Endothelial cell of umbilical vein (primary cell): ENCODE measurements around the gene PAQR7. TPM values are rescaled to one million over a fixed set of nuclear protein-coding genes. Genes with fewer than 3 reads are reported as not detected.

Experiments used
- BruUV-seq: library from RNA; stranded (reverse); fragments of 400-500 nt; replicated peaks from 2 replicates; lab custom pipeline; 2021; lab: Mats Ljungman, UMichigan
- CTCF ChIA-PET: fragments of 300-600, 350-600 bp; sonication (Branson Sonifier 250); formaldehyde crosslinking; loops from one replicate; lab custom pipeline; 2021; ENCODE audit warnings: antibody characterized with exemption, inconsistent platforms; lab: Charles Lee
- POLR2A ChIA-PET: fragments of 300-600, 350-600 bp; sonication (Branson Sonifier 250); formaldehyde crosslinking; loops from one replicate; lab custom pipeline; 2021; ENCODE audit warnings: antibody characterized with exemption, inconsistent platforms; lab: Charles Lee
- DNase-seq: peaks from one replicate; pipeline ENCODE4 v3.0.0-alpha.2; 2011; ENCODE audit warnings: low read depth, low spot score
- FAIRE-seq: peaks from 2 replicates; lab custom pipeline; 2011; peaks lifted over from hg19 to GRCh38; lab: Jason Lieb, UNC
- H2AFZ ChIP-seq: 2 replicates; pipeline ENCODE4 v1.6.0; 2012; ENCODE audit warnings: low read depth, low read length, control low read depth, inconsistent platforms
- H3K27ac ChIP-seq: 2 replicates; pipeline ENCODE4 v1.5.1; 2011; ENCODE audit warnings: low read depth, mild to moderate bottlenecking, control low read depth, low read length, moderate library complexity; ENCODE audit not compliant: insufficient read depth
- H3K27me3 ChIP-seq, 2 experiments: 2 replicates each; pipeline versions ENCODE4 v1.6.0 to v1.6.1; 2011; ENCODE audit warnings: low read length in 2 of 2, mixed read lengths in 1 of 2; ENCODE audit not compliant: control insufficient read depth in 2 of 2, insufficient read depth in 2 of 2
- H3K36me3 ChIP-seq, 2 experiments: 2 replicates in 1 of 2; 3 replicates in 1 of 2; pipeline ENCODE4 v1.5.1; 2011; ENCODE audit warnings: low read length in 2 of 2, mild to moderate bottlenecking in 1 of 2, moderate library complexity in 1 of 2; ENCODE audit not compliant: control insufficient read depth in 2 of 2, insufficient read depth in 2 of 2; ENCODE audit errors: extremely low read depth in 1 of 2
- H3K4me1 ChIP-seq: 3 replicates; pipeline ENCODE4 v1.5.1; 2011; ENCODE audit warnings: mild to moderate bottlenecking, low read length; ENCODE audit not compliant: control insufficient read depth, insufficient read depth; ENCODE audit errors: extremely low read depth
- H3K4me2 ChIP-seq: 2 replicates; pipeline ENCODE4 v1.6.1; 2011; ENCODE audit warnings: low read length, control low read depth, mixed read lengths; ENCODE audit not compliant: insufficient read depth
- H3K4me3 ChIP-seq, 3 experiments: fragments of 200-600 bp in 1 of 3; sonication (generic), shearing (Covaris generic) in 1 of 3; replicated peaks in 1 of 3; 2 replicates each; pipeline ENCODE4 v1.5.1; 2011 to 2016; ENCODE audit warnings: control low read depth in 3 of 3, low read length in 3 of 3, mild to moderate bottlenecking in 2 of 3, inconsistent platforms in 1 of 3, low read depth in 1 of 3, moderate library complexity in 1 of 3; ENCODE audit not compliant: insufficient read depth in 1 of 3
- H3K79me2 ChIP-seq: 2 replicates; pipeline ENCODE4 v1.6.0; 2012; ENCODE audit warnings: low read length, inconsistent platforms; ENCODE audit not compliant: control insufficient read depth, insufficient read depth
- H3K9ac ChIP-seq: replicated peaks from 2 replicates; pipeline ENCODE3; 2011; ENCODE audit warnings: low read length, control low read depth; ENCODE audit not compliant: insufficient read depth; ENCODE audit errors: extremely low read depth
- H3K9me1 ChIP-seq: replicated peaks from 3 replicates; pipeline ENCODE4 v1.6.0; 2011; ENCODE audit warnings: mild to moderate bottlenecking, low read length; ENCODE audit not compliant: control insufficient read depth, insufficient read depth; ENCODE audit errors: extremely low read depth
- H3K9me3 ChIP-seq: replicated peaks from 2 replicates; pipeline ENCODE4 v1.5.1; 2012; ENCODE audit warnings: low read length, inconsistent platforms; ENCODE audit not compliant: control insufficient read depth, insufficient read depth
- H4K20me1 ChIP-seq: replicated peaks from 2 replicates; pipeline ENCODE3; 2011; ENCODE audit warnings: mild to moderate bottlenecking, low read length; ENCODE audit not compliant: control insufficient read depth, insufficient read depth; ENCODE audit errors: extremely low read depth
- CTCF ChIP-seq, 2 donors: IDR thresholded peaks; 1 replicate in 1 of 2; 2 replicates in 1 of 2; pipeline ENCODE4 v1.5.1; 2011; ENCODE audit warnings: low read length in 2 of 2, mild to moderate bottlenecking in 2 of 2, moderate library complexity in 2 of 2, control low read depth in 1 of 2, inconsistent platforms in 1 of 2, low read depth in 1 of 2; ENCODE audit not compliant: insufficient read depth in 1 of 2; ENCODE audit errors: extremely low read depth in 1 of 2
- EZH2 ChIP-seq: IDR thresholded peaks from 2 replicates; pipeline ENCODE4 v1.6.1; 2012; ENCODE audit warnings: borderline replicate concordance, low read depth, mild to moderate bottlenecking, moderate library complexity, low read length, inconsistent platforms; ENCODE audit not compliant: severe bottlenecking
- FOS ChIP-seq: IDR thresholded peaks from 2 replicates; pipeline ENCODE4 v1.6.1; 2011; ENCODE audit warnings: mild to moderate bottlenecking, low read length, moderate library complexity, borderline replicate concordance; ENCODE audit not compliant: insufficient read depth
- GATA2 ChIP-seq: IDR thresholded peaks from 2 replicates; pipeline ENCODE4 v1.7.0; 2011; ENCODE audit warnings: low read depth, mild to moderate bottlenecking, moderate library complexity, mixed read lengths, low read length; ENCODE audit not compliant: insufficient read length, insufficient read depth
- JUN ChIP-seq: IDR thresholded peaks from 2 replicates; pipeline ENCODE4 v1.6.1; 2011; ENCODE audit warnings: borderline replicate concordance, low read depth; ENCODE audit not compliant: insufficient read length, insufficient read depth
- MAX ChIP-seq: IDR thresholded peaks from 2 replicates; pipeline ENCODE4 v1.6.1; 2011; ENCODE audit not compliant: insufficient read depth, insufficient read length
- MYC ChIP-seq: IDR thresholded peaks from one replicate; pipeline ENCODE4 v1.6.1; 2011; ENCODE audit warnings: mild to moderate bottlenecking, low read depth, low read length
- POLR2A ChIP-seq: IDR thresholded peaks from 2 replicates; pipeline ENCODE4 v1.6.1; 2012; ENCODE audit warnings: low read depth, mild to moderate bottlenecking, control low read depth, low read length
- POLR2AphosphoS5 ChIP-seq: IDR thresholded peaks from 2 replicates; pipeline ENCODE4 v1.6.1; 2012; ENCODE audit warnings: low read depth, mild to moderate bottlenecking, control low read depth, low read length, moderate library complexity; ENCODE audit not compliant: insufficient read depth
- dilution Hi-C: fragments of 300-500 bp; cut with MboI; formaldehyde crosslinking; loops from one replicate; pipeline ENCODE4 v1.15.0; 2019; ENCODE audit warnings: low sequenced_read_pairs; ENCODE audit not compliant: extremely low pct_ligation_motif_present
- intact Hi-C: fragments of 100-400 bp; cut with micrococcal nuclease; formaldehyde crosslinking; loops from one replicate; pipeline ENCODE4 v1.10.0; 2022
- polyA plus RNA-seq, 4 experiments: library from polyadenylated mRNA; depleted of rRNA in 3 of 4; stranded (reverse) in 3 of 4; unstranded in 1 of 4; fragments of >200 nt; gene quantifications; 2 replicates each; pipeline versions ENCODE4 v1.2.1 to v1.2.3, GENCODE V29; 2011 to 2012; ENCODE audit warnings: missing spikeins in 1 of 4
- total RNA-seq: library from RNA; stranded (reverse); gene quantifications from 2 replicates; pipeline ENCODE4 v1.2.3, GENCODE V29; 2021

PAQR7 gene
- total and polyA plus RNA-seq, 2 donors (not counting 3 experiments of a cell fraction or from before 2014, with no cell fraction given) = 8.4 to 10.8 TPM

GRCh38 chr1:25825605-25826004 is 49.9 kb downstream of the PAQR7 start:
- no peak overlapping the region for H3K4me3 ChIP-seq
- DNase-seq (no peak), FAIRE-seq (no peak)
- H3K79me2 ChIP-seq = peaks cover 9% of the 10 kb centered on the region
- no peaks in the 10 kb centered on the region for H3K27me3 ChIP-seq
- H3K9me1 ChIP-seq = no peaks in the 10 kb centered on the region
- no TSS peak for BruUV-seq
- dilution Hi-C loops = no loop called here
- H3K9me3 ChIP-seq = no peaks in the 10 kb centered on the region
- ChIA-PET POLR2A (no interaction called here), CTCF (interaction anchor here (0.7 kb wide), 1 partner anchor 50 kb away, joined by 3 read pairs; the partner anchor contains the start of gene PAQR7)
- peaks cover 12% of the 10 kb centered on the region for H3K4me1 ChIP-seq
- TF ChIP-seq POLR2A (no peak), POLR2AphosphoS5 (no peak), CTCF (IDR thresholded peaks at IDR 0.05; ENCODE audit: extremely low read depth in 1 of 2, insufficient read depth in 1 of 2, low read depth in 1 of 2, low read length in 2 of 2) (no peak), JUN (no peak), MAX (no peak), FOS (no peak), GATA2 (no peak), MYC (no peak), EZH2 (no peak)
- H3K9ac ChIP-seq = no peak overlapping the region
- no peak overlapping the region for H3K27ac ChIP-seq
- no peak overlapping the region for H2AFZ ChIP-seq
- intact Hi-C loops = no loop called here
- no peaks in the 10 kb centered on the region for H4K20me1 ChIP-seq
- H3K36me3 ChIP-seq = peaks cover 4 to 25% of the 10 kb centered on the region in 2 experiments
- H3K4me2 ChIP-seq = no peak overlapping the region
